Activated T-helper 17 cell treated with anti-CD3 and anti-CD28 coated beads, Interleukin-2, amount 50 U/mL, for 72 hours (primary cell): ENCODE measurements around the gene SPATA3. TPM values are rescaled to one million over a fixed set of nuclear protein-coding genes. Genes with fewer than 3 reads are reported as not detected.
"Not testable (repeated sequence)": the region's sequence is repeated elsewhere in the genome, so short reads cannot be mapped to it uniquely, and the experiment has no call there.

ENCODE experiments used
- ATAC-seq: fragments of 150-1000 bp; cut with Tn5 transposase; replicated peaks from 2 replicates; pipeline ENCODE4 v1.10.0; 2021; ENCODE audit warnings: mild to moderate bottlenecking, moderate library complexity
- H3K27ac Mint-ChIP-seq: one replicate; pipeline ENCODE4 v1.8.0; 2022; ENCODE audit warnings: mixed read lengths
- H3K27me3 Mint-ChIP-seq: one replicate; pipeline ENCODE4 v1.8.0; 2022; ENCODE audit warnings: mixed read lengths
- H3K36me3 Mint-ChIP-seq: one replicate; pipeline ENCODE4 v1.8.0; 2022; ENCODE audit warnings: low read depth, mild to moderate bottlenecking, mixed read lengths
- H3K4me1 Mint-ChIP-seq: one replicate; pipeline ENCODE4 v1.8.0; 2022; ENCODE audit warnings: mixed read lengths
- H3K4me3 Mint-ChIP-seq: one replicate; pipeline ENCODE4 v1.8.0; 2022; ENCODE audit warnings: mild to moderate bottlenecking, mixed read lengths
- H3K9me3 Mint-ChIP-seq: one replicate; pipeline ENCODE4 v1.8.0; 2022; ENCODE audit warnings: mixed read lengths
- total RNA-seq, 2 donors: library from RNA; stranded (reverse); gene quantifications; one replicate each; pipeline ENCODE4 v1.2.3, GENCODE V29; 2022

SPATA3 gene
- total RNA-seq, 2 donors from 2014 or later: 2.2 to 2.5 TPM

DNA sequence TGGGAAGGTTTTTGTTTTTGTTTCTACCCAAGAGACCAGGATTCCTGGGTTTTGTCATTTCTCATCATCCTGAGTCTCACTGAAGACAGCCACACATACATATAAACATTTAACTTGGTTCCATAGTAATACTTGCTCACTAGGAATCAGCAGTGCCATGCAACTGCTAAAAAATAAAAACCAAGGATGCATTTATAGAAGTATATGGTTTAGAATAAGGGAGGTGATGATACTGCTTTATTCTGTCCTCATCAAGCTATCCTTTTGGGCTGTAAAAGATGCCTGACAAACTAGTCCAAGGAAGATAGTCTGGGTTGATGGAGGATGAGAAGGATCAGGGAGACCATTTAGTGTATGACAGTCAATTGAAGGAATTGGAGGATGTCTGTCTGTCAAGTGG, 740 bp downstream of the SPATA3 start:
- H3K36me3 Mint-ChIP-seq: no peaks in the 10 kb centered on the region
- H3K4me3 Mint-ChIP-seq: no peak overlapping the region
- H3K27ac Mint-ChIP-seq: no peak overlapping the region
- ATAC-seq: no peak
- H3K27me3 Mint-ChIP-seq: peaks cover 34% of the 10 kb centered on the region
- no peaks in the 10 kb centered on the region for H3K4me1 Mint-ChIP-seq
- H3K9me3 Mint-ChIP-seq: no peaks in the 10 kb centered on the region

DNA sequence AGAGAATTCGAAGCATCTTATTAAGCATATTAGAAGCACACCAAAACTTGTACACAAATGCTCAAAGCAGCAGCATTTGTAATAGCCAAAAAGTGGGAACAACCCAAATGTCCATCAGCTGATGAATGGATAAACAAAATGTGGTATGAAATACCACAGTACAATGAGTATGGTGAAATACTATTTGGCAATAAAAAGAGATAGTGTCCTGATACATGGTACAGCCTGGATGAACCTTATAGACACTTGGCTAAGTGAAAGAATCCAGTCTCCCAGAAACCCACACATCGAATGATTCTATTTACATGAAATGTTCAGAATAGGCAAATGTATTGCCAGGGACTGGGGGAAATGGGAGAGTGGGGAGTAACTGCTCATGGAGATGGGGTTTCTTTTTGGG, 3.0 kb downstream of the SPATA3 start:
- H3K27ac Mint-ChIP-seq: no peak overlapping the region
- H3K27me3 Mint-ChIP-seq: peaks cover 32% of the 10 kb centered on the region
- no peaks in the 10 kb centered on the region for H3K9me3 Mint-ChIP-seq
- H3K4me1 Mint-ChIP-seq: no peaks in the 10 kb centered on the region
- ATAC-seq: no peak
- H3K36me3 Mint-ChIP-seq: no peaks in the 10 kb centered on the region
- no peak overlapping the region for H3K4me3 Mint-ChIP-seq

DNA sequence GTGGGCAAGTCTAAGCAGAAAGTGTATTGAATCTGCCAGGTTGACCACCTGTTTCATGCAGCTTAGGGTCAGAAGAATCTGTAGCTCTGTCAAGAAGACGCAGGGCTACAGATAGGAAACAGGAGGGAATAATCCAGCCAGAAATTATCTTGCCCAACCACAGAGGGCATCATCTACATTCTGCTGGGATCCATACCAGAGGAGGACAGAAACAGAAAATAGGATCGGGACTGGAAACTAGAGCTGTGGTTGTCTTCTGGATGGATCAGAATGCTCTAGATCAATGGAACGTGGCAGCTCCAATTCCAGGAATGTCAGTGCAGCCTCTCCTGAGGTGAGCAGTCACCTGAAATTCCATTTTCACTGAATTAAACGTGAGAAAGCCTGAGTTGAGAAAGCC, 3.6 kb downstream of the SPATA3 start:
- H3K27me3 Mint-ChIP-seq: peaks cover 27% of the 10 kb centered on the region
- no peak overlapping the region for H3K27ac Mint-ChIP-seq
- ATAC-seq: no peak
- no peak overlapping the region for H3K4me3 Mint-ChIP-seq
- H3K9me3 Mint-ChIP-seq: no peaks in the 10 kb centered on the region
- H3K36me3 Mint-ChIP-seq: no peaks in the 10 kb centered on the region
- H3K4me1 Mint-ChIP-seq: no peaks in the 10 kb centered on the region

- Mint-ChIP-seq H3K9me3 (peaks cover 5% of the 10 kb centered on the region), H3K27ac (no peak overlapping the region), H3K4me1 (no peaks in the 10 kb centered on the region), H3K36me3 (no peaks in the 10 kb centered on the region), H3K27me3 (peaks cover 27% of the 10 kb centered on the region), H3K4me3 (no peak overlapping the region)
- no peak for ATAC-seq
Measured at GRCh38 chr2:231000211-231000904, 4.4 kb downstream of the SPATA3 start.

- peaks cover 27% of the 10 kb centered on the region for H3K27me3 Mint-ChIP-seq
Measured at GRCh38 chr2:231001036-231001435, 5.1 kb downstream of the SPATA3 start.

GRCh38 chr2:231001921-231002320, 6.0 kb downstream of the SPATA3 start:
- peaks cover 27% of the 10 kb centered on the region for H3K27me3 Mint-ChIP-seq
- no peak overlapping the region for H3K4me3 Mint-ChIP-seq
- no peaks in the 10 kb centered on the region for H3K36me3 Mint-ChIP-seq
- H3K27ac Mint-ChIP-seq: no peak overlapping the region
- H3K4me1 Mint-ChIP-seq: no peaks in the 10 kb centered on the region
- peaks cover 5% of the 10 kb centered on the region for H3K9me3 Mint-ChIP-seq
- no peak for ATAC-seq

More at GRCh38 chr2:231001036-231001435, 5.1 kb downstream of the SPATA3 start:
- no peak overlapping the region for H3K27ac Mint-ChIP-seq
- H3K4me3 Mint-ChIP-seq: no peak overlapping the region
- no peaks in the 10 kb centered on the region for H3K4me1 Mint-ChIP-seq
- H3K36me3 Mint-ChIP-seq: no peaks in the 10 kb centered on the region
- peaks cover 5% of the 10 kb centered on the region for H3K9me3 Mint-ChIP-seq
- ATAC-seq: no peak

- Mint-ChIP-seq H3K36me3 (no peaks in the 10 kb centered on the region), H3K27me3 (peaks cover 30% of the 10 kb centered on the region), H3K27ac (no peak overlapping the region), H3K4me3 (no peak overlapping the region), H3K4me1 (no peaks in the 10 kb centered on the region), H3K9me3 (peaks cover 5% of the 10 kb centered on the region)
- ATAC-seq: no peak
Measured at GRCh38 chr2:231002641-231003040, 6.7 kb downstream of the SPATA3 start.

GRCh38 chr2:231003186-231003585, 7.3 kb downstream of the SPATA3 start:
- Mint-ChIP-seq H3K27ac (no peak overlapping the region), H3K9me3 (peaks cover 5% of the 10 kb centered on the region), H3K4me3 (no peak overlapping the region), H3K36me3 (no peaks in the 10 kb centered on the region), H3K27me3 (peaks cover 34% of the 10 kb centered on the region), H3K4me1 (no peaks in the 10 kb centered on the region)
- no peak for ATAC-seq

DNA sequence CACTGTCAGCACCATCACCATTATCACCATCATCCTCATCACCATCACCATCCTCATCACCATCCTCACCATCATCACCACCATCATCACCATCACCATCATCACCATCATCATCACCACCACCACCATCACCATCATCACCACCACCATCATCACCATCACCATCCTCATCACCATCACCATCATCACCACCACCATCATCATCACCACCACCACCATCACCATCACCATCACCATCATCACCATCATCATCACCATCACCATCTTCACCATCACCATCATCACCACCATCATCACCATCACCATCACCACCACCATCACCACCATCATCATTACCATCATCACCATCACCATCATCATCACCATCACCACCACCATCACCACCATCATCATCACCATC, 9.0 kb downstream of the SPATA3 start:
- H3K27ac Mint-ChIP-seq, H3K9me3 Mint-ChIP-seq, H3K4me1 Mint-ChIP-seq, H3K4me3 Mint-ChIP-seq, ATAC-seq, H3K36me3 Mint-ChIP-seq: not testable (repeated sequence)
- H3K27me3 Mint-ChIP-seq: peaks cover 29% of the 10 kb centered on the region

- ATAC-seq: no peak
- Mint-ChIP-seq H3K27me3 (peaks cover 16% of the 10 kb centered on the region), H3K36me3 (no peaks in the 10 kb centered on the region)
Measured at GRCh38 chr2:231007286-231008098, 11.6 kb downstream of the SPATA3 start.

GRCh38 chr2:231008131-231008530, 12.2 kb downstream of the SPATA3 start:
- peaks cover 5% of the 10 kb centered on the region for H3K9me3 Mint-ChIP-seq
- H3K36me3 Mint-ChIP-seq: no peaks in the 10 kb centered on the region
- ATAC-seq: no peak
- H3K4me3 Mint-ChIP-seq: no peak overlapping the region
- no peak overlapping the region for H3K27ac Mint-ChIP-seq
- H3K27me3 Mint-ChIP-seq: peaks cover 15% of the 10 kb centered on the region
- H3K4me1 Mint-ChIP-seq: no peaks in the 10 kb centered on the region

More at GRCh38 chr2:231007286-231008098, 11.6 kb downstream of the SPATA3 start:
- H3K27ac Mint-ChIP-seq: no peak overlapping the region
- H3K4me3 Mint-ChIP-seq: no peak overlapping the region
- peaks cover 5% of the 10 kb centered on the region for H3K9me3 Mint-ChIP-seq
- no peaks in the 10 kb centered on the region for H3K4me1 Mint-ChIP-seq

- no peak for ATAC-seq
- no peak overlapping the region for H3K27ac Mint-ChIP-seq
- peaks cover 14% of the 10 kb centered on the region for H3K27me3 Mint-ChIP-seq
- H3K4me3 Mint-ChIP-seq: no peak overlapping the region
- H3K9me3 Mint-ChIP-seq: peaks cover 5% of the 10 kb centered on the region
- H3K4me1 Mint-ChIP-seq: no peaks in the 10 kb centered on the region
- H3K36me3 Mint-ChIP-seq: no peaks in the 10 kb centered on the region
Measured at GRCh38 chr2:231009236-231009919, 13.5 kb downstream of the SPATA3 start.

DNA sequence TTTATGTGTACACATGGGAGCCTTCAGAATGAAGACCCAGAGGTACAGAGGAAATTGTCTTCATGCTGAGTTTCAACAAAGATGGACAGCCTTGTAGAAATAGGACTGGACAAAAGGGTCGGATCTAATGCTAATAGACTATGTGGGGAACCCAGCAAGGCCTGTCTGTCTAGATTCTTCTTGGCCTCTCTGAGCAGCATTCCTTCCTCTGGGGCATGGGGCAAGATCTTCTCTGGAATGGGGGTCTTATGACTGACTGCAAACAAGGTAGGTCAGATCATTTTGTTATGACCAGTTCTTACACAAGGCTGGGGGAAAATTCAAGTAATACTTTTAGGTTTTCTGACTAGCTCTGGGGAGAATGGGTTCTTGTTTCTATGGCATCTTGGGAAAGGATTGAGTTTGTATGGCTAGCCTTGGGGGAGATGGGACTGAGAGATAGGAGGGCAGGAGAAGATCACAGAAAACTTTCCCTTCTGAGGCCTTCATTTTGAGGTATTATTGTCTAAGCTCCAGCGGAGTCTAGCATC, 14.3 kb downstream of the SPATA3 start:
- Mint-ChIP-seq H3K4me3 (no peak overlapping the region), H3K27me3 (peaks cover 18% of the 10 kb centered on the region), H3K27ac (no peak overlapping the region), H3K36me3 (no peaks in the 10 kb centered on the region), H3K4me1 (no peaks in the 10 kb centered on the region), H3K9me3 (no peaks in the 10 kb centered on the region)
- ATAC-seq: no peak

DNA sequence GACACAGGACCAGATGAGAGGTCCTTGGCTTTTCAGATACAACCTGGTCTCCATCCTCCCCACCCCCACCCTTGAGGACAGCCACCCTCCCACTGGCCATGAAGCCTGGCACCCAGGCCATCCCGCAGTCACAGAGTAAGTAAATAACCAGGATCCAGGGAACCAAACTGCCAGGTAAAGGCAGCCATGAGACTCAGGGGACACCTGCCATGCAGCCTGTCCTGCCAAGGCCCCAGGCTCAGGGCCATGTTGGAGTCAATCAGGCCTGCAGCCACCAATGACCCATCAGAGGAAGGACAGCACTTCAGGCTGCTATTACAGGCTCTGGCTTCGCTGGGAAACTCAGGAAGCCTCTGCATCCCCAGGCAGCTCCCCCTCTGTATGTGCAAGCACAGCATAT, 15.6 kb downstream of the SPATA3 start:
- H3K4me1 Mint-ChIP-seq: no peaks in the 10 kb centered on the region
- no peak for ATAC-seq
- no peaks in the 10 kb centered on the region for H3K9me3 Mint-ChIP-seq
- H3K4me3 Mint-ChIP-seq: no peak overlapping the region
- H3K27me3 Mint-ChIP-seq: peaks cover 18% of the 10 kb centered on the region
- no peaks in the 10 kb centered on the region for H3K36me3 Mint-ChIP-seq
- H3K27ac Mint-ChIP-seq: no peak overlapping the region
